Measurements from ENCODE around the gene MARCHF7.

Gene MARCHF7

GRCh38 chr2:159760326-159760725, 48.0 kb downstream of the MARCHF7 start:
- DNase-seq (ENCODE audit: low read depth in 3 of 3) = no peak

- DNase-seq (ENCODE audit: low read depth in 3 of 3) = no peak
These were observed 49.8 kb downstream of the MARCHF7 start for GRCh38 chr2:159762075-159762474.

Data from stimulated activated CD4-positive, alpha-beta T cell treated with anti-CD3 and anti-CD28 coated beads, TNF-alpha, amount 100 ng/mL, for 24 hours (primary cell).